GM12878 (cell line): ENCODE data around the gene SHF.

Experiments used
- CTCF ChIP-seq, 3 experiments: IDR thresholded peaks in 2 of 3; conservative IDR thresholded peaks in 1 of 3; 2 replicates each; pipeline ENCODE4 v1.5.1; 2011; ENCODE audit warnings: low read depth in 3 of 3, low read length in 3 of 3, mild to moderate bottlenecking in 3 of 3, control low read depth in 2 of 3, moderate library complexity in 2 of 3, inconsistent platforms in 1 of 3, mixed read lengths in 1 of 3; ENCODE audit not compliant: control insufficient read depth in 2 of 3, insufficient read depth in 1 of 3; ENCODE audit errors: extremely low read depth in 1 of 3
- NFYB ChIP-seq: IDR thresholded peaks from 2 replicates; pipeline ENCODE4 v1.6.1; 2011; ENCODE audit warnings: low read depth, mild to moderate bottlenecking, low read length, improper control_type of control experiment, moderate library complexity; ENCODE audit not compliant: insufficient read depth

- TF ChIP-seq CTCF (IDR thresholded peaks at IDR 0.05 in 2 of 3, conservative IDR thresholded peaks at IDR 0.05 in 1 of 3; ENCODE audit: control insufficient read depth in 2 of 3, extremely low read depth in 1 of 3, insufficient read depth in 1 of 3, low read depth in 3 of 3, low read length in 3 of 3) (no peak), NFYB (no peak)
These were observed 41.4 kb downstream of the SHF start for GRCh38 chr15:45146405-45146804.
